Fibroblast of lung (primary cell): Measurements from ENCODE around the gene RAP1GAP2. TPM values are rescaled to one million over a fixed set of nuclear protein-coding genes. Genes with fewer than 3 reads are reported as not detected.

Experiments used
- DNase-seq, 2 donors: peaks; one replicate each; pipeline versions ENCODE4 v3.0.0 to v3.0.0-alpha.2; 2010; ENCODE audit warnings: low read depth in 2 of 2
- H2AFZ ChIP-seq: 2 replicates; pipeline ENCODE4 v1.5.1; 2012; ENCODE audit warnings: low read length, control low read depth, inconsistent platforms
- H3K27ac ChIP-seq: 2 replicates; pipeline ENCODE4 v1.5.1; 2011; ENCODE audit warnings: low read length, control low read depth; ENCODE audit not compliant: insufficient read depth
- H3K27me3 ChIP-seq: 2 replicates; pipeline ENCODE4 v1.5.1; 2011; ENCODE audit warnings: mild to moderate bottlenecking, low read length; ENCODE audit not compliant: control insufficient read depth, insufficient read depth
- H3K36me3 ChIP-seq: 2 replicates; pipeline ENCODE4 v1.5.1; 2011; ENCODE audit warnings: low read length; ENCODE audit not compliant: control insufficient read depth, insufficient read depth
- H3K4me1 ChIP-seq: 2 replicates; pipeline ENCODE4 v1.5.1; 2011; ENCODE audit warnings: low read length; ENCODE audit not compliant: control insufficient read depth, insufficient read depth; ENCODE audit errors: extremely low read depth
- H3K4me2 ChIP-seq: 2 replicates; pipeline ENCODE4 v1.5.1; 2011; ENCODE audit warnings: low read length, control low read depth; ENCODE audit not compliant: insufficient read depth; ENCODE audit errors: extremely low read depth
- H3K4me3 ChIP-seq, 4 experiments: fragments of 200-600 bp in 1 of 4; sonication (generic) in 1 of 4; replicated peaks in 1 of 4; 2 replicates each; pipeline ENCODE4 v1.5.1; 2011 to 2016; ENCODE audit warnings: low read length in 4 of 4, low read depth in 3 of 4, mild to moderate bottlenecking in 3 of 4, control low read depth in 2 of 4, inconsistent platforms in 1 of 4, mixed read lengths in 1 of 4; ENCODE audit not compliant: insufficient read depth in 1 of 4; ENCODE audit errors: control extremely low read depth in 1 of 4
- H3K79me2 ChIP-seq: 2 replicates; pipeline ENCODE4 v1.5.1; 2012; ENCODE audit warnings: mild to moderate bottlenecking, low read length, inconsistent platforms; ENCODE audit not compliant: control insufficient read depth, insufficient read depth
- H3K9ac ChIP-seq: 2 replicates; pipeline ENCODE4 v1.5.1; 2011; ENCODE audit warnings: mild to moderate bottlenecking, low read length, control low read depth; ENCODE audit not compliant: insufficient read depth
- H3K9me3 ChIP-seq: 2 replicates; pipeline ENCODE4 v1.5.1; 2012; ENCODE audit warnings: low read depth, low read length; ENCODE audit not compliant: control insufficient read depth, insufficient read depth
- H4K20me1 ChIP-seq: 2 replicates; pipeline ENCODE4 v1.5.1; 2011; ENCODE audit warnings: low read length; ENCODE audit not compliant: control insufficient read depth, insufficient read depth; ENCODE audit errors: extremely low read depth
- EZH2 ChIP-seq: IDR thresholded peaks from 2 replicates; pipeline ENCODE4 v1.5.1; 2012; ENCODE audit warnings: low read length, control low read depth, mild to moderate bottlenecking; ENCODE audit errors: missing control alignments
- polyA plus RNA-seq, 2 donors: library from polyadenylated mRNA; depleted of rRNA in 1 of 2; stranded (reverse) in 1 of 2; unstranded in 1 of 2; fragments of >200 nt; gene quantifications; 2 replicates each; pipeline ENCODE4 v1.2.1, GENCODE V29; 2011 to 2012; ENCODE audit warnings: missing spikeins in 1 of 2
- total RNA-seq: library from RNA; depleted of rRNA; stranded (reverse); fragments of >200 nt; gene quantifications from 2 replicates; pipeline ENCODE4 v1.2.1, GENCODE V29; 2014
- TF ChIP-seq, protein P1 (sequence below), 2 donors: IDR thresholded peaks in 1 of 2; conservative IDR thresholded peaks in 1 of 2; 1 replicate in 1 of 2; 2 replicates in 1 of 2; pipeline ENCODE4 v1.5.1; 2011 to 2012; ENCODE audit warnings: low read length in 2 of 2, control low read depth in 1 of 2, inconsistent platforms in 1 of 2, low read depth in 1 of 2, mild to moderate bottlenecking in 1 of 2

RAP1GAP2 gene
- total and polyA plus RNA-seq, 2 donors (not counting 1 experiment from before 2014, with no cell fraction given): 0.33 to 0.99 TPM

DNA sequence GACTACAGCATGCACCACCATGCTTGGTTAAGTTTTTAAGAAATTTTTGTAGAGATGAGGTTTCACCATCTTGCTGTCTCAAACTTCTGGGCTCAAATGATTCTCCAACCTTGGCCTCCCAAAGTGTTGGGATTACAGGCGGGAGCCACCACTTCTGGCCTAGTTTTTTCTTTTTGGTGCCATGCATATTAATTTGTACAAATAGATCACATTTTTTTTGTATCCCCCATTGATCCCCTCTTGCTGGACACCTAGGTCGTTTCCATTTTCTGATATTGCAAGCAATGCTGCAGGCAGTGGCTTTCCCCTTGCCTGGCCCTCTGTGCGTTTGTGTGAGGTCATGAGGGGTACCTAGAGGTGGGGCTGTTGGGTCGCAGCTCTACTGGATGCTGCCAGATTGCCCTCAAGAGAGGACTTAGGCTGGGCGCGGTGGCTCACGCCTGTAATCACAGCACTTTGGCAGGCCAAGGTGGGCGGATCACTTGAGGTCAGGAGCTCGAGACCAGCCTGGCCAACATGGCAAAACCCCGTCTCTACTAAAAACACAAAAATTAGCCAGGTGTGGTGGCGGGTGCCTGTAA is 23.8 kb downstream of the RAP1GAP2 start:
- Histone ChIP-seq H3K9me3 (no peaks in the 10 kb centered on the region), H4K20me1 (no peaks in the 10 kb centered on the region), H3K27me3 (no peaks in the 10 kb centered on the region), H3K4me2 (no peak overlapping the region), H3K9ac (no peak overlapping the region), H3K79me2 (no peaks in the 10 kb centered on the region), H2AFZ (no peak overlapping the region), H3K27ac (no peak overlapping the region), H3K4me3 (no peak overlapping the region), H3K36me3 (no peaks in the 10 kb centered on the region), H3K4me1 (no peaks in the 10 kb centered on the region)
- TF ChIP-seq EZH2: no peak
- TF ChIP-seq, protein P1, sequence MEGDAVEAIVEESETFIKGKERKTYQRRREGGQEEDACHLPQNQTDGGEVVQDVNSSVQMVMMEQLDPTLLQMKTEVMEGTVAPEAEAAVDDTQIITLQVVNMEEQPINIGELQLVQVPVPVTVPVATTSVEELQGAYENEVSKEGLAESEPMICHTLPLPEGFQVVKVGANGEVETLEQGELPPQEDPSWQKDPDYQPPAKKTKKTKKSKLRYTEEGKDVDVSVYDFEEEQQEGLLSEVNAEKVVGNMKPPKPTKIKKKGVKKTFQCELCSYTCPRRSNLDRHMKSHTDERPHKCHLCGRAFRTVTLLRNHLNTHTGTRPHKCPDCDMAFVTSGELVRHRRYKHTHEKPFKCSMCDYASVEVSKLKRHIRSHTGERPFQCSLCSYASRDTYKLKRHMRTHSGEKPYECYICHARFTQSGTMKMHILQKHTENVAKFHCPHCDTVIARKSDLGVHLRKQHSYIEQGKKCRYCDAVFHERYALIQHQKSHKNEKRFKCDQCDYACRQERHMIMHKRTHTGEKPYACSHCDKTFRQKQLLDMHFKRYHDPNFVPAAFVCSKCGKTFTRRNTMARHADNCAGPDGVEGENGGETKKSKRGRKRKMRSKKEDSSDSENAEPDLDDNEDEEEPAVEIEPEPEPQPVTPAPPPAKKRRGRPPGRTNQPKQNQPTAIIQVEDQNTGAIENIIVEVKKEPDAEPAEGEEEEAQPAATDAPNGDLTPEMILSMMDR (conservative IDR thresholded peaks at IDR 0.05 in 1 of 2, IDR thresholded peaks at IDR 0.05 in 1 of 2; ENCODE audit: low read depth in 1 of 2, low read length in 2 of 2): no peak
- no peak for DNase-seq

DNA sequence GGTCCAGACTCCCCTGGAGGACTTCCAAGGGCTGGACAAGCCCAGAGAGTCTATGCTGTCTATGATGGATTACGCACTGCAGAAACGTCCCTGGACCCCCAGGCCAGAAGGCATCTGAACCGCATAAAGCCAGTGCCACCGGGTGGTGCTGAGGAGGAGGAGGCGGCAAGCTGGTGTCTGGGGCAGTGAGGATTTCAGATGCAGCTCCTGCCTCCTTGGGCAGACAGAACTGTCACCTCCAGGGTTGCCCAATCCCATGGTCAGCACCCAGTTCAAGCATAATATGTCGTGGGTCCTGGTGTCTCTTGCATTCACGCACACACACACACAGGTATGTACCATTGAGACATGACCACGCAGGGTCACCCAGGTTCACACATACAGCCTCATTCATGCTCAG is 25.6 kb downstream of the RAP1GAP2 start:
- H2AFZ ChIP-seq: no peak overlapping the region
- no peaks in the 10 kb centered on the region for H3K4me1 ChIP-seq
- H3K79me2 ChIP-seq: no peaks in the 10 kb centered on the region
- no peaks in the 10 kb centered on the region for H3K36me3 ChIP-seq
- H3K4me3 ChIP-seq: no peak overlapping the region
- no peak for TF ChIP-seq EZH2
- TF ChIP-seq, protein P1 (conservative IDR thresholded peaks at IDR 0.05 in 1 of 2, IDR thresholded peaks at IDR 0.05 in 1 of 2; ENCODE audit: low read depth in 1 of 2, low read length in 2 of 2): no peak
- H3K9ac ChIP-seq: no peak overlapping the region
- H4K20me1 ChIP-seq: no peaks in the 10 kb centered on the region
- DNase-seq: no peak
- H3K27me3 ChIP-seq: no peaks in the 10 kb centered on the region
- H3K27ac ChIP-seq: no peak overlapping the region
- no peaks in the 10 kb centered on the region for H3K9me3 ChIP-seq
- H3K4me2 ChIP-seq: no peak overlapping the region

DNA sequence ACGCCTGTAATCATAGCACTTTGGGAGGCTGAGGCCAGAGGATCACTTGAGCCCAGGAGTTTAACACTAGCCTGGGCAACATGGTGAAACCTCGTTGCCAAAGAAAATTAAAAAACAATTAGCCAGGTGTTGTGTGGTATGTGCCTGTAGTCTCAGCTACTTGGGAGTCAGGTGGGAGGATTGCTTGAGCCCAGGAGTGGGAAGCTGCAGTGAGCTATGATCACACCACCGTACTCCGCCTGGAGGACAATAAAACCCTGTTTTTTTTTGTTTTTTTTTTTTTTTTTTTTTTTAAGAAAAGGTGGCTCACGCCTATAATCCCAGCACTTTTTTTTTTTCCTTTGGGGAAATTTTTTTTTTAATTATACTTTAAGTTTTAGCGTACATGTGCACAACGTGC is 26.1 kb downstream of the RAP1GAP2 start:
- Histone ChIP-seq H4K20me1 (no peaks in the 10 kb centered on the region), H3K4me1 (no peaks in the 10 kb centered on the region), H3K36me3 (no peaks in the 10 kb centered on the region), H3K9ac (no peak overlapping the region), H3K27ac (no peak overlapping the region), H3K27me3 (no peaks in the 10 kb centered on the region), H3K9me3 (no peaks in the 10 kb centered on the region), H3K4me3 (no peak overlapping the region), H2AFZ (no peak overlapping the region), H3K4me2 (no peak overlapping the region), H3K79me2 (no peaks in the 10 kb centered on the region)
- TF ChIP-seq, protein P1 (conservative IDR thresholded peaks at IDR 0.05 in 1 of 2, IDR thresholded peaks at IDR 0.05 in 1 of 2; ENCODE audit: low read depth in 1 of 2, low read length in 2 of 2): no peak
- DNase-seq: no peak
